GM19463 (cell line): ENCODE measurements around the gene AURKB.
A peak's percentile ranks its signal among the peaks of the same experiment; 100 is the strongest.
"Not testable (repeated sequence)": the region's sequence is repeated elsewhere in the genome, so short reads cannot be mapped to it uniquely, and the experiment has no call there.

Source experiments
- ATAC-seq: cut with Tn5 transposase; IDR thresholded peaks from one replicate; pipeline ENCODE4 v1.9.1; 2021; ENCODE audit warnings: mild to moderate bottlenecking, moderate library complexity; ENCODE audit not compliant: unreplicated experiment

The AURKB gene

GRCh38 chr17:8189041-8189710 lies 21.2 kb downstream of the AURKB start:
- ATAC-seq: no peak

GRCh38 chr17:8188263-8188839 lies 22.0 kb downstream of the AURKB start:
- ATAC-seq: no peak

GRCh38 chr17:8187517-8188262 lies 22.7 kb downstream of the AURKB start:
- ATAC-seq: peak; percentile 24

- ATAC-seq: peak; percentile 16
These were observed 23.4 kb downstream of the AURKB start for GRCh38 chr17:8186787-8187516.

GRCh38 chr17:8186446-8186786 lies 24.0 kb downstream of the AURKB start:
- ATAC-seq: no peak

GRCh38 chr17:8185582-8186445 lies 24.6 kb downstream of the AURKB start:
- no peak for ATAC-seq

GRCh38 chr17:8176998-8177731 lies 33.2 kb downstream of the AURKB start:
- no peak for ATAC-seq

GRCh38 chr17:8176197-8176940 lies 34.0 kb downstream of the AURKB start, which contains the start of gene TMEM107:
TMEM107 (minus strand) TSS chr17:8176380; CDS start chr17:8176286, 94 bp downstream.
- ATAC-seq: no peak

GRCh38 chr17:8175795-8176196 lies 34.6 kb downstream of the AURKB start:
- ATAC-seq: no peak

- ATAC-seq: no peak
These were observed 36.5 kb downstream of the AURKB start for GRCh38 chr17:8173871-8174322.

GRCh38 chr17:8173056-8173870 lies 37.1 kb downstream of the AURKB start:
- ATAC-seq: peak; percentile 60

GRCh38 chr17:8170186-8170585 lies 40.2 kb downstream of the AURKB start:
- ATAC-seq: not testable (repeated sequence)

GRCh38 chr17:8167526-8167925 lies 42.8 kb downstream of the AURKB start:
- ATAC-seq: no peak

- no peak for ATAC-seq
These were observed 43.6 kb downstream of the AURKB start for GRCh38 chr17:8166731-8167130.

GRCh38 chr17:8164815-8165131 lies 45.6 kb downstream of the AURKB start:
- ATAC-seq: no peak

- no peak for ATAC-seq
These were observed 46.2 kb downstream of the AURKB start for GRCh38 chr17:8163978-8164814.
